Lower leg skin (tissue), 4 donors: ENCODE results near the gene EPS8L2. TPM values are rescaled to one million over a fixed set of nuclear protein-coding genes. Genes with fewer than 3 reads are reported as not detected.

Experiments
- DNase-seq, 2 donors: peaks; one replicate each; pipeline ENCODE4 v3.0.0-alpha.2; 2019; ENCODE audit warnings: low spot score in 2 of 2
- H3K4me3 ChIP-seq: fragments of 200-600 bp; sonication (generic); 2 replicates; pipeline ENCODE4 v1.5.1; 2017; ENCODE audit warnings: mild to moderate bottlenecking, low read depth; ENCODE audit not compliant: poor library complexity, severe bottlenecking
- POLR2A ChIP-seq, 2 donors: fragments of 450-650 bp; IDR thresholded peaks; one replicate each; pipeline ENCODE4 v1.6.1; 2016 to 2017; ENCODE audit warnings: antibody characterized with exemption in 2 of 2, mild to moderate bottlenecking in 1 of 2, moderate library complexity in 1 of 2
- WGBS, 2 donors: methylation state at CpG; one replicate each; pipeline ENCODE4 v1.1.5; 2018; 5-methylcytosine and 5-hydroxymethylcytosine counted together
- intact Hi-C: fragments of 100-400 bp; cut with DNase I; formaldehyde crosslinking; loops from one replicate; pipeline ENCODE4 v1.15.0; 2023; ENCODE audit warnings: low total_unique reads
- total RNA-seq, 4 donors: library from RNA; depleted of rRNA; stranded (reverse); fragments of >200 nt; gene quantifications; one replicate each; pipeline ENCODE4 v1.1.0, GENCODE V29; 2016
- TF ChIP-seq, protein P1 (sequence below), 3 donors: fragments of 450-650 bp; IDR thresholded peaks; one replicate each; pipeline ENCODE4 v1.5.1; 2016; ENCODE audit warnings: antibody characterized with exemption in 3 of 3, mild to moderate bottlenecking in 3 of 3, moderate library complexity in 2 of 3

The EPS8L2 gene
- total RNA-seq, 4 donors from 2014 or later = 143 to 242 (median 164) TPM

DNA sequence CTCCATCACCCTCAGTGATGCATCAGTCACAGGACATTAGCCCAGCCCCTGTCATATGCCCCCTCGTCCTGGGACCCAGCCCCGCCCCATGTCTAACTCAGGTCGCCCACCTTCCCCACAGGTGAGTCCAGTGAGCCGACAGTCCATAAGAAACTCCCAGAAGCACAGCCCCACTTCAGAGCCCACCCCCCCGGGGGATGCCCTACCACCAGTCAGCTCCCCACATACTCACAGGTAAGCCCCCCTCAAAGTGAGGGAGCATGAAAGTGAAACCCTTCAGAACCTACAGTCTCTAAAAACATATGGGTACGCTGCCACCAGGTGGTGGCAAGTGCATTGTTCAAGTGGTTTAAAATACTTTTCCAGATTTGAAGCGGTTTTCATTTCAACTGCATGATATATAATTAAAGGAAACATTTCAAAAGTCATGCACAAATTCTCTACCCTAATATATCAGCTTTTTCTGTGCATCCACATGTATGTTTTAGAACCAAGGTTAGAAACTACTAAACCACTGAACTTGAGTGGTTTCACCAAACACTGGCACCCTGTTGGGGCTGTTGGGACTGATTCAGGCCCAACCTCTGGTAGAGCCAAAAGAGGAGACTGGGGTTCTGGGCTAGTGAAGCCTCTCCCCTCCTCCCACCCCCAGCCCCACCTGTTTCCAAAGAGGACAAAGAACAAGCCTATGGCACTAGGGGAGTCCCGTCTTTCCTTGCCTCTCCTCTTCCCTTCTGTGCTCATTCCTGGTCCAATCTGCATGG lies 17.3 kb downstream of the EPS8L2 start:
- intact Hi-C loops = loop anchor here (10.0 kb wide), 1 partner anchor 69 kb away; no protein-coding TSS in a partner anchor
- WGBS, 2 donors = 43 to 55% methylated on average over 6 to 8 of the region's 8 CpGs
- no peak for DNase-seq
- TF ChIP-seq, protein P1, sequence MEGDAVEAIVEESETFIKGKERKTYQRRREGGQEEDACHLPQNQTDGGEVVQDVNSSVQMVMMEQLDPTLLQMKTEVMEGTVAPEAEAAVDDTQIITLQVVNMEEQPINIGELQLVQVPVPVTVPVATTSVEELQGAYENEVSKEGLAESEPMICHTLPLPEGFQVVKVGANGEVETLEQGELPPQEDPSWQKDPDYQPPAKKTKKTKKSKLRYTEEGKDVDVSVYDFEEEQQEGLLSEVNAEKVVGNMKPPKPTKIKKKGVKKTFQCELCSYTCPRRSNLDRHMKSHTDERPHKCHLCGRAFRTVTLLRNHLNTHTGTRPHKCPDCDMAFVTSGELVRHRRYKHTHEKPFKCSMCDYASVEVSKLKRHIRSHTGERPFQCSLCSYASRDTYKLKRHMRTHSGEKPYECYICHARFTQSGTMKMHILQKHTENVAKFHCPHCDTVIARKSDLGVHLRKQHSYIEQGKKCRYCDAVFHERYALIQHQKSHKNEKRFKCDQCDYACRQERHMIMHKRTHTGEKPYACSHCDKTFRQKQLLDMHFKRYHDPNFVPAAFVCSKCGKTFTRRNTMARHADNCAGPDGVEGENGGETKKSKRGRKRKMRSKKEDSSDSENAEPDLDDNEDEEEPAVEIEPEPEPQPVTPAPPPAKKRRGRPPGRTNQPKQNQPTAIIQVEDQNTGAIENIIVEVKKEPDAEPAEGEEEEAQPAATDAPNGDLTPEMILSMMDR (IDR thresholded peaks at IDR 0.05) = no peak
- no peak for TF ChIP-seq POLR2A (IDR thresholded peaks at IDR 0.05)
- no peak overlapping the region for H3K4me3 ChIP-seq

DNA sequence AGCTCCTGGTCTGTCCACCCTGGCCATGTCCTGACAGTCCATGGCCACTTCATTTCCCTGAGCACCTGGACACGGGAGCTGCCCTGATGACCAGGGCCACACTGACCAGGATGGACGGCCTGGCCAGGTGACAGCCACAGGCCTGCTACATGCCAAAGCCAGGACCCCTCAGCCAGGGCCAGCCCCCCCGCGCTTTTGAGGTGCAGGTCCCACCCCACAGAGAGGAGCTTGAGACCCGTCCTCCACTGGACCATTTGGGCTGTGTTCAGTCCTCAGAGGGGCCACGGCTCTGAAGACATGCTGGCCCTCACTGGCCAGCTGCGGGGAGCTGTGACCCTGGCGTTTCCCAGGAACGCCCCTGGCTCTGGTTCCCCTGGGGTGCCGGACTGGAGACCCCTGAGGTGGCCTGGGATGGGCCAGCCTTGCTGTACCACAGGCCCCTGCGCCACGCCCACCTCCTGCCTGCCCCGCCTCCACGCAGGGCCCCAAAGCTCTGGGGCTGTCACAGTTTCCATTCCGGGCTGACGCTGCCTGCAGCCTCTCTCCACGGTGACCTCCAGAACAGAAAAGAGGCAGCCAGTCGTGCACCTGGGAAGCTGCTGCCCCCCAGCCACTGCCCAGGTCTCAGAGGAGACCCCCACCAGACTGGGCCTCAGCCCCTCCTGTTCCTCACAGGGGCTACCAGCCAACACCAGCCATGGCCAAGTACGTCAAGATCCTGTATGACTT lies 18.2 kb downstream of the EPS8L2 start:
- H3K4me3 ChIP-seq = no peak overlapping the region
- no peak for DNase-seq
- intact Hi-C loops = loop anchor here (2.0 to 10.0 kb wide), 2 partner anchors 69 to 169 kb away; no protein-coding TSS in a partner anchor
- TF ChIP-seq POLR2A (IDR thresholded peaks at IDR 0.05) = no peak
- TF ChIP-seq, protein P1 (IDR thresholded peaks at IDR 0.05) = no peak
- WGBS, 2 donors = 77 to 80% methylated on average over 10 to 18 of the region's 19 CpGs

DNA sequence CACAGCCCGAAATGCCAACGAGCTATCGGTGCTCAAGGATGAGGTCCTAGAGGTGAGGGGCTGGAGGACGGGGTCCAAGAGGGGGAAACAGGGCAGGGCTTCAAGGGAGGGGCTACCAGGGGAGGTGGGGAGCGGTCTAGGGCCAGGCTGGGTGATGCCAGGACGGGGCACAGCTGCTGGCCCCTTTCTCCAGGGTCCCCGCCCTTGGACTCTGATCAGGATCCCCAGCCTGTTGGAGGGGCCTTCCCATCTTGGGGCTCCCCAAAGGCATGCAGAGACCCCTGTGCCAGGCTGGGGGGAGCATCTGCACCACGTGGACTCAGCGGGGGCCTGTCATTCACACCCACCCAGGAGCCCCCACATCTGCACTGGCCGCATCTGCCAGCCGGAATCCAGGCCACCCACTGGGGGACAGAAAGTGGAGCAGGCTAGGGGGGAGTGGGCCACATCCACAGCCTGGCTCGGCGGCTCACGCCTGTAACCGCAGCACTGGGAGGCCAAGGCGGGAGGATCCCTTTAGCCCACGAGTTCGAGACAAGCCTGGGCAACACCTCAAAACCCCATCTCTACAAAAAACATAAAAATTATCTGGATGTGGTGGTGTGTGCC lies 18.9 kb downstream of the EPS8L2 start:
- intact Hi-C loops = loop anchor here (2.0 to 10.0 kb wide), 2 partner anchors 70 to 170 kb away; no protein-coding TSS in a partner anchor
- WGBS, 2 donors = 74 to 78% methylated on average over 14 to 16 of the region's 18 CpGs

DNA sequence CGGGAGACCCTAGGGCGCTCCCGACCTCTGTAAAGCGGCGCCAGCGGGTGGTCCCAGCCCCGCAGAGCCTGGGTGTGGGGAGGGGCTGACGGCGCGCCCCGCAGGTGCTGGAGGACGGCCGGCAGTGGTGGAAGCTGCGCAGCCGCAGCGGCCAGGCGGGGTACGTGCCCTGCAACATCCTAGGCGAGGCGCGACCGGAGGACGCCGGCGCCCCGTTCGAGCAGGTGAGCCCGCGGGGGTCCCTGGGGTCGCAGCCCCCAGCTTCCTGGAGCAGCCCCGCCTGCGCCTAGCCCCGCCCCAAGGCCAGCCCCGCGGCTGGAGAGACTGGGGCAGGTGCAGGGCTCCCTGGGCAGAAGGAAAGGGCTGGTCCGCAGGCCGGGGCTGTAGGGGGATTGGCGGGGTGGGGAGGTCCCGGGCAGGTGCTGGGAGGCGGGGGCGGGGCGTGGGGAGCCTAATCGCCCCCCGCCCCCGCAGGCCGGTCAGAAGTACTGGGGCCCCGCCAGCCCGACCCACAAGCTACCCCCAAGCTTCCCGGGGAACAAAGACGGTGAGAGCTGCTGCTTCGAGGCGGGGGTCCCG lies 19.7 kb downstream of the EPS8L2 start:
- no peak overlapping the region for H3K4me3 ChIP-seq
- 22 to 24% methylated on average over 21 to 34 of the region's 53 CpGs for WGBS, 2 donors
- intact Hi-C loops = loop anchor here (2.0 to 10.0 kb wide), 2 partner anchors 71 to 171 kb away; no protein-coding TSS in a partner anchor
- TF ChIP-seq POLR2A (IDR thresholded peaks at IDR 0.05) = no peak
- TF ChIP-seq, protein P1 (IDR thresholded peaks at IDR 0.05) = no peak
- no peak for DNase-seq

More for the DNA sequence above, 18.9 kb downstream of the EPS8L2 start:
- TF ChIP-seq, protein P1 (IDR thresholded peaks at IDR 0.05) = no peak
- no peak for TF ChIP-seq POLR2A (IDR thresholded peaks at IDR 0.05)
- no peak for DNase-seq
- no peak overlapping the region for H3K4me3 ChIP-seq
